ENCODE results near the gene ZNF215.

- TF ChIP-seq ZNF512 (CRISPR knock-in tag; IDR thresholded peaks at IDR 0.05; ENCODE audit: borderline replicate concordance) = no peak
- TF ChIP-seq CTCF (IDR thresholded peaks at IDR 0.05) = no peak
- no peak for TF ChIP-seq SP1 (CRISPR knock-in tag; conservative IDR thresholded peaks at IDR 0.05)
- no peak for TF ChIP-seq USF2 (CRISPR knock-in tag; IDR thresholded peaks at IDR 0.05)
- TF ChIP-seq E2F4 (CRISPR knock-in tag; IDR thresholded peaks at IDR 0.05; ENCODE audit: borderline replicate concordance, low read depth) = no peak
- no peak for TF ChIP-seq ATF3 (CRISPR knock-in tag; conservative IDR thresholded peaks at IDR 0.05)
- no peak for TF ChIP-seq CREM (CRISPR knock-in tag; IDR thresholded peaks at IDR 0.05)
- TF ChIP-seq TEAD1 (CRISPR knock-in tag; IDR thresholded peaks at IDR 0.05) = no peak
- no peak for TF ChIP-seq FOXP4 (CRISPR knock-in tag; IDR thresholded peaks at IDR 0.05)
- no peak for TF ChIP-seq MAX (CRISPR knock-in tag; IDR thresholded peaks at IDR 0.05)
- no peak for TF ChIP-seq ETV6 (CRISPR knock-in tag; IDR thresholded peaks at IDR 0.05)
- no peak for TF ChIP-seq NFYB (CRISPR knock-in tag; conservative IDR thresholded peaks at IDR 0.05; ENCODE audit: low read depth)
- no peak for TF ChIP-seq ZBTB21 (CRISPR knock-in tag; IDR thresholded peaks at IDR 0.05; ENCODE audit: borderline replicate concordance)
Observed at GRCh38 chr11:6900327-6900999, 25.8 kb upstream of the ZNF215 start.

All from WTC11 (cell line).